ENCODE results near the gene CDH13. TPM values are rescaled to one million over a fixed set of nuclear protein-coding genes. Genes with fewer than 3 reads are reported as not detected.

The CDH13 gene
- total and polyA plus RNA-seq, 2 of the 8 experiments (the other 6 are each of a cell fraction or from before 2014, with no cell fraction given): 2.3 to 2.4 TPM

- TF ChIP-seq SIN3A (conservative IDR thresholded peaks at IDR 0.05 in 1 of 2, IDR thresholded peaks at IDR 0.05 in 1 of 2; ENCODE audit: low read depth in 1 of 2, low read length in 2 of 2): no peak
Measured at GRCh38 chr16:83517398-83517797, 890.6 kb downstream of the CDH13 start (continued).
